Transverse colon (tissue), 4 donors: ENCODE measurements around the gene PRR5L. TPM values are rescaled to one million over a fixed set of nuclear protein-coding genes. Genes with fewer than 3 reads are reported as not detected.

ENCODE experiments used
- DNase-seq: peaks from one replicate; pipeline ENCODE4 v3.0.0-alpha.2; 2019
- H3K27ac ChIP-seq, 4 donors: fragments of 200-600 bp; sonication (generic); 2 replicates each; pipeline ENCODE4 v1.5.1; 2016 to 2018; ENCODE audit warnings: inconsistent platforms in 4 of 4
- H3K27me3 ChIP-seq: fragments of 200-600 bp; sonication (generic); 2 replicates; pipeline ENCODE4 v1.5.1; 2017; ENCODE audit warnings: inconsistent platforms
- H3K36me3 ChIP-seq, 4 donors: fragments of 200-600 bp; sonication (generic); 2 replicates each; pipeline ENCODE4 v1.5.1; 2017 to 2019; ENCODE audit warnings: inconsistent platforms in 4 of 4
- H3K4me1 ChIP-seq, 4 donors: fragments of 200-600 bp; sonication (generic); 2 replicates each; pipeline ENCODE4 v1.5.1; 2017 to 2020; ENCODE audit warnings: inconsistent platforms in 4 of 4
- H3K4me3 ChIP-seq, 4 donors: fragments of 200-600 bp; sonication (generic); 1 replicate in 1 of 4; 2 replicates in 3 of 4; pipeline versions ENCODE4 v1.5.1 to v1.6.1; 2017 to 2019; ENCODE audit warnings: inconsistent platforms in 4 of 4
- H3K9me3 ChIP-seq, 2 donors: fragments of 200-600 bp; sonication (generic); 2 replicates each; pipeline ENCODE4 v1.5.1; 2017 to 2019; ENCODE audit warnings: inconsistent platforms in 2 of 2
- CTCF ChIP-seq, 5 experiments: fragments of 200-600 bp in 3 of 5; fragments of 450-650 bp in 2 of 5; sonication (generic) in 3 of 5; IDR thresholded peaks; 1 replicate in 2 of 5; 2 replicates in 3 of 5; pipeline ENCODE4 v1.5.1; 2016 to 2017; ENCODE audit warnings: antibody characterized with exemption in 5 of 5, inconsistent platforms in 3 of 5, mild to moderate bottlenecking in 2 of 5, moderate library complexity in 1 of 5
- EP300 ChIP-seq: sonication (generic); formaldehyde crosslinking; IDR thresholded peaks from one replicate; pipeline ENCODE4 v1.6.1; 2017; ENCODE audit warnings: antibody characterized with exemption, low read depth
- POLR2A ChIP-seq: fragments of 450-650 bp; IDR thresholded peaks from one replicate; pipeline ENCODE4 v1.6.1; 2016; ENCODE audit warnings: antibody characterized with exemption, mild to moderate bottlenecking, moderate library complexity
- POLR2AphosphoS5 ChIP-seq, 3 donors: sonication (generic); formaldehyde crosslinking; IDR thresholded peaks; one replicate each; pipeline ENCODE4 v1.6.1; 2016; ENCODE audit warnings: antibody characterized with exemption in 3 of 3
- WGBS, 2 donors: methylation state at CpG; one replicate each; pipeline ENCODE4 v1.1.5; 2018; ENCODE audit warnings: low coverage in 1 of 2; 5-methylcytosine and 5-hydroxymethylcytosine counted together
- in situ Hi-C, 4 donors: fragments of 200-750 bp; cut with MboI; loops; one replicate each; pipeline versions ENCODE4 v1.15.0 to v1.15.1; 2017; ENCODE audit warnings: low sequenced_read_pairs in 3 of 4, low pct_ligation_motif_present in 1 of 4, low pct_unique_long_range_greater_than_20kb in 1 of 4
- intact Hi-C: fragments of 100-400 bp; cut with DNase I; formaldehyde crosslinking; loops from one replicate; pipeline ENCODE4 v1.15.1; 2023; ENCODE audit warnings: low total_unique reads
- small RNA-seq, 4 donors: library from RNA; depleted of rRNA; stranded (forward); fragments of <200 nt; gene quantifications; one replicate each; pipeline ENCODE3, GENCODE V24; 2016
- total RNA-seq, 4 donors: library from RNA; depleted of rRNA; stranded (reverse); fragments of >200 nt; gene quantifications; one replicate each; pipeline ENCODE4 v1.1.0, GENCODE V29; 2016

Gene PRR5L
- total RNA-seq, 4 donors from 2014 or later: 203 to 418 (median 251) TPM

DNA sequence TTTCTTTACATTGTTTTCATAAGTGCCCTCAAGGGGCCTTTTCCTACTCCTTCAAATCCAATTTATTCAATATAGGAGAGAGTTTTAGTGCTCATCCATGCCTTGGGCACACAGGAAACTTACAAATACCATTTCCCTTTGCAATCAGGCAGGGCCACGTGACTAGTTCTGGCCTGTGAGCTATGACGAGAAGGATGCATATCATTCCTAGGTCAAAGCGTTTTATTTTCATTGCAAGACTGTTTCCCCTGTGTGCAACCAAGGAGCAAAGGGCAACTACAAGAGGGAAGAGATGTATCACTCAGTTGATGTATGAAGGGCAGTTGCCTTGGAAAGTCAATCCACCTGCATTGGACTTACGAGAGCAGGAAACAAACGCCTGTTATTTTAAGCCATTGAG, 215.9 kb downstream of the PRR5L start:
- no peak overlapping the region for H3K27ac ChIP-seq
- intact Hi-C loops: no loop called here
- H3K36me3 ChIP-seq: no peaks in the 10 kb centered on the region
- no peak for TF ChIP-seq EP300
- no peak for TF ChIP-seq POLR2A
- no peak for TF ChIP-seq POLR2AphosphoS5 (IDR thresholded peaks at IDR 0.05)
- no peaks in the 10 kb centered on the region for H3K27me3 ChIP-seq
- peaks cover 0 to 23% (median 10%) of the 10 kb centered on the region in 4 donors for H3K4me1 ChIP-seq
- H3K9me3 ChIP-seq: no peaks in the 10 kb centered on the region
- no peak overlapping the region for H3K4me3 ChIP-seq
- in situ Hi-C loops: no loop called here
- DNase-seq: no peak
- WGBS, 2 donors: 56 to 79% methylated on average over 3 to 5 of the region's 5 CpGs

DNA sequence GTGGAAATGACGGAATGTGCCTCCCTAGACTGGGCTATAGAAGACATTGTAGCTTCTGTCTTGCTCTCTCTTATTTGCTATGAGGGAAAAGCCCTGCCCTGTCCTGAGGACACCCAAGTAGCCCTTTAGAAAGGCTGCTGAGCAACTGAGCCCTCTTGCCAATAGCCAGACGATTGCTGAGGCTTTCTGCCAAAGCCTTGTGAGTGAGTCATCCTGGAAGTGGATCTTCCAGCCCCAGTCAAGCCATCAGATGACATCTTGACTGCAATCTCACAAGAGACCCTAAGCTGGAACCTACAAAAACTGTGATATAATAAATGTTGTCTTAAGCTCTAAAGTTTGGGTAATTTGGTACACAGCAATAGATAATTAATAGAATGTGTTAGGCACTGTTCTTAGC, 217.9 kb downstream of the PRR5L start:
- no peaks in the 10 kb centered on the region for H3K27me3 ChIP-seq
- peaks cover 0 to 9% (median 2%) of the 10 kb centered on the region in 4 donors for H3K4me1 ChIP-seq
- DNase-seq: no peak
- WGBS, 2 donors: 56 to 100% methylated on average over 1 to 2 of the region's 2 CpGs
- H3K4me3 ChIP-seq: no peak overlapping the region
- in situ Hi-C loops (no loop called here), intact Hi-C loops (no loop called here)
- H3K9me3 ChIP-seq: no peaks in the 10 kb centered on the region
- no peak for TF ChIP-seq EP300
- no peak for TF ChIP-seq POLR2A
- no peak for TF ChIP-seq CTCF (IDR thresholded peaks at IDR 0.05)
- no peak for TF ChIP-seq POLR2AphosphoS5 (IDR thresholded peaks at IDR 0.05)
- H3K27ac ChIP-seq: no peak overlapping the region
- H3K36me3 ChIP-seq: no peaks in the 10 kb centered on the region

Small RNA genes within 50 kb of the gene (small RNA-seq; reads per million reads assigned to genes)
- gene AC061999.1: 0 to 0.36 (median 0) reads per million in 4 donors

Other genes with a start within 250 kb of the PRR5L start
- 10 to 100 TPM; 22.4 to 46.2 (median 33.9) TPM for gene COMMD9, start 6.9 kb upstream of the PRR5L start, total RNA-seq
- 10 to 100 TPM in 2 of 4 donors, 1 to 10 TPM in 1, under 1 TPM in 1; 0.80 to 16.4 (median 10.4) TPM for gene TRAF6, start 214.0 kb downstream of the PRR5L start, total RNA-seq